ENCODE data around the gene SMURF1. TPM values are rescaled to one million over a fixed set of nuclear protein-coding genes. Genes with fewer than 3 reads are reported as not detected.
A peak's percentile ranks its signal among the peaks of the same experiment; 100 is the strongest.

SMURF1 gene
- total RNA-seq, 4 donors from 2014 or later: 26.9 to 74.9 (median 30.2) TPM

- WGBS: 72% methylated on average over 1 of the region's 1 CpG
- Histone ChIP-seq H3K27me3 (no peaks in the 10 kb centered on the region), H3K9me3 (no peaks in the 10 kb centered on the region), H3K4me1 (no peaks in the 10 kb centered on the region), H3K27ac (no peak overlapping the region), H3K4me3 (no peak overlapping the region), H3K36me3 (no peaks in the 10 kb centered on the region)
- TF ChIP-seq POLR2A (IDR thresholded peaks at IDR 0.05) (no peak), EP300 (IDR thresholded peaks at IDR 0.05) (no peak), POLR2AphosphoS5 (IDR thresholded peaks at IDR 0.05) (no peak), CTCF (IDR thresholded peaks at IDR 0.05) (no peak)
- no peak for DNase-seq (ENCODE audit: low spot score in 2 of 2)
These were observed 11.3 kb upstream of the SMURF1 start for GRCh38 chr7:99155211-99155610.

- TF ChIP-seq POLR2A (IDR thresholded peaks at IDR 0.05): no peak
- no peak for TF ChIP-seq EP300 (IDR thresholded peaks at IDR 0.05)
- TF ChIP-seq POLR2AphosphoS5 (IDR thresholded peaks at IDR 0.05): no peak
- no peak for TF ChIP-seq CTCF (IDR thresholded peaks at IDR 0.05)
- Histone ChIP-seq H3K27me3 (no peaks in the 10 kb centered on the region), H3K36me3 (no peaks in the 10 kb centered on the region), H3K4me3 (no peak overlapping the region), H3K4me1 (peaks cover 13% of the 10 kb centered on the region), H3K9me3 (no peaks in the 10 kb centered on the region), H3K27ac (no peak overlapping the region)
- no peak for DNase-seq (ENCODE audit: low spot score in 2 of 2)
- WGBS: 87% methylated on average over 4 of the region's 4 CpGs
These were observed 3.1 kb upstream of the SMURF1 start for GRCh38 chr7:99146979-99147378.

GRCh38 chr7:99143521-99143852 lies 421 bp downstream of the SMURF1 start:
- no peaks in the 10 kb centered on the region for H3K36me3 ChIP-seq
- peaks cover 46% of the 10 kb centered on the region for H3K4me1 ChIP-seq
- 1% methylated on average over 12 of the region's 46 CpGs for WGBS
- DNase-seq (ENCODE audit: low spot score in 2 of 2): no peak
- peak overlapping the region; percentile 100 for H3K27ac ChIP-seq
- peak overlapping the region; percentile 100 for H3K4me3 ChIP-seq
- H3K9me3 ChIP-seq: no peaks in the 10 kb centered on the region
- TF ChIP-seq POLR2A (IDR thresholded peaks at IDR 0.05) (no peak), EP300 (IDR thresholded peaks at IDR 0.05) (no peak), POLR2AphosphoS5 (IDR thresholded peaks at IDR 0.05) (no peak), CTCF (IDR thresholded peaks at IDR 0.05) (no peak)
- no peaks in the 10 kb centered on the region for H3K27me3 ChIP-seq

- Histone ChIP-seq H3K36me3 (no peaks in the 10 kb centered on the region), H3K4me1 (peaks cover 51% of the 10 kb centered on the region), H3K4me3 (peak overlapping the region; percentile 100), H3K9me3 (no peaks in the 10 kb centered on the region), H3K27ac (peak overlapping the region; percentile 100), H3K27me3 (no peaks in the 10 kb centered on the region)
- TF ChIP-seq CTCF (IDR thresholded peaks at IDR 0.05) (no peak), POLR2AphosphoS5 (IDR thresholded peaks at IDR 0.05) (no peak), EP300 (IDR thresholded peaks at IDR 0.05) (no peak), POLR2A (IDR thresholded peaks at IDR 0.05) (no peak)
- WGBS: 5% methylated on average over 33 of the region's 33 CpGs
- DNase-seq (ENCODE audit: low spot score in 2 of 2): peak; percentile 98 to 99
These were observed 984 bp downstream of the SMURF1 start for GRCh38 chr7:99142727-99143520.

GRCh38 chr7:99141841-99142726 lies 1.8 kb downstream of the SMURF1 start:
- H3K36me3 ChIP-seq: no peaks in the 10 kb centered on the region
- DNase-seq (ENCODE audit: low spot score in 2 of 2): peak; percentile 83 to 86
- TF ChIP-seq CTCF (IDR thresholded peaks at IDR 0.05) (no peak), EP300 (IDR thresholded peaks at IDR 0.05) (no peak), POLR2AphosphoS5 (IDR thresholded peaks at IDR 0.05) (peak in 1 of 3 donors; percentile 26), POLR2A (IDR thresholded peaks at IDR 0.05) (no peak)
- peak overlapping the region; percentile 100 for H3K27ac ChIP-seq
- H3K27me3 ChIP-seq: no peaks in the 10 kb centered on the region
- peak overlapping the region; percentile 100 for H3K4me3 ChIP-seq
- peaks cover 60% of the 10 kb centered on the region for H3K4me1 ChIP-seq
- H3K9me3 ChIP-seq: no peaks in the 10 kb centered on the region
- WGBS: 8% methylated on average over 27 of the region's 27 CpGs

Measured in suprapubic skin (tissue), 4 donors.